H9 (cell line): ENCODE measurements around the gene AHNAK2. TPM values are rescaled to one million over a fixed set of nuclear protein-coding genes. Genes with fewer than 3 reads are reported as not detected.
"Not testable (repeated sequence)": the region's sequence is repeated elsewhere in the genome, so short reads cannot be mapped to it uniquely, and the experiment has no call there.

Source experiments
- DNase-seq: peaks from one replicate; pipeline ENCODE4 v3.0.0-alpha.2; 2017
- H2AFZ ChIP-seq: one replicate; pipeline ENCODE4 v1.6.1; 2013; ENCODE audit warnings: mild to moderate bottlenecking, low read length, control low read depth, moderate library complexity
- H2AK5ac ChIP-seq: 2 replicates; pipeline ENCODE4 v1.6.1; 2013; ENCODE audit warnings: low read length, control low read depth, mixed read lengths; ENCODE audit not compliant: insufficient read length
- H2BK120ac ChIP-seq: one replicate; pipeline ENCODE4 v1.6.1; 2013; ENCODE audit warnings: low read depth, mild to moderate bottlenecking, low read length, control low read depth, inconsistent platforms; ENCODE audit not compliant: poor library complexity, severe bottlenecking
- H2BK12ac ChIP-seq: 2 replicates; pipeline ENCODE4 v1.6.1; 2013; ENCODE audit warnings: low read length, control low read depth, mixed read lengths, low read depth; ENCODE audit not compliant: insufficient read length
- H2BK15ac ChIP-seq: 2 replicates; pipeline ENCODE4 v1.6.1; 2013; ENCODE audit warnings: low read depth, low read length, control low read depth
- H2BK20ac ChIP-seq: one replicate; pipeline ENCODE4 v1.6.1; 2013; ENCODE audit warnings: low read depth, mild to moderate bottlenecking, low read length, control low read depth, inconsistent platforms; ENCODE audit not compliant: poor library complexity, severe bottlenecking
- H2BK5ac ChIP-seq: 2 replicates; pipeline ENCODE4 v1.6.1; 2013; ENCODE audit warnings: low read length, control low read depth, mixed read lengths; ENCODE audit not compliant: insufficient read length
- H3K14ac ChIP-seq: 2 replicates; pipeline ENCODE4 v1.6.1; 2013; ENCODE audit warnings: low read length, control low read depth; ENCODE audit not compliant: insufficient read depth
- H3K18ac ChIP-seq: 2 replicates; pipeline ENCODE4 v1.6.1; 2013; ENCODE audit warnings: low read depth, mild to moderate bottlenecking, mixed read lengths, low read length, control low read depth; ENCODE audit not compliant: insufficient read length
- H3K23ac ChIP-seq: 2 replicates; pipeline ENCODE4 v1.6.1; 2013; ENCODE audit warnings: low read length, control low read depth, mixed read lengths, low read depth; ENCODE audit not compliant: insufficient read length
- H3K23me2 ChIP-seq: 2 replicates; pipeline ENCODE4 v1.6.1; 2013; ENCODE audit warnings: low read depth, mild to moderate bottlenecking, mixed read lengths, low read length, control low read depth; ENCODE audit not compliant: insufficient read length, poor library complexity, severe bottlenecking
- H3K27ac ChIP-seq: 2 replicates; pipeline ENCODE4 v1.5.1; 2013; ENCODE audit warnings: low read length, control low read depth, mixed read lengths, low read depth; ENCODE audit not compliant: insufficient read length
- H3K27me3 ChIP-seq: 2 replicates; pipeline ENCODE4 v1.6.1; 2013; ENCODE audit warnings: low read length, control low read depth, inconsistent platforms; ENCODE audit not compliant: insufficient read depth
- H3K4ac ChIP-seq: 2 replicates; pipeline ENCODE4 v1.6.1; 2013; ENCODE audit warnings: low read depth, mild to moderate bottlenecking, control low read depth, inconsistent platforms, low read length, moderate library complexity
- H3K4me1 ChIP-seq: 2 replicates; pipeline ENCODE4 v1.6.1; 2013; ENCODE audit warnings: low read length, control low read depth, inconsistent platforms; ENCODE audit not compliant: insufficient read depth
- H3K4me2 ChIP-seq: 2 replicates; pipeline ENCODE4 v1.6.1; 2013; ENCODE audit warnings: low read length, control low read depth, mixed read lengths; ENCODE audit not compliant: insufficient read length, insufficient read depth
- H3K56ac ChIP-seq: 2 replicates; pipeline ENCODE4 v1.6.1; 2013; ENCODE audit warnings: low read depth, mild to moderate bottlenecking, mixed read lengths, low read length, control low read depth; ENCODE audit not compliant: insufficient read length
- H3K79me1 ChIP-seq: 2 replicates; pipeline ENCODE4 v1.6.1; 2013; ENCODE audit warnings: low read depth, mild to moderate bottlenecking, moderate library complexity, low read length, control low read depth, inconsistent platforms; ENCODE audit not compliant: insufficient read depth, poor library complexity, severe bottlenecking
- H3K79me2 ChIP-seq: 2 replicates; pipeline ENCODE4 v1.6.1; 2013; ENCODE audit warnings: low read length, control low read depth, inconsistent platforms; ENCODE audit not compliant: insufficient read depth
- H3K9ac ChIP-seq: 2 replicates; pipeline ENCODE4 v1.6.1; 2013; ENCODE audit warnings: low read length, control low read depth, mixed read lengths; ENCODE audit not compliant: insufficient read length; ENCODE audit errors: extremely low read depth
- H3K9me3 ChIP-seq: one replicate; pipeline ENCODE4 v1.6.1; 2013; ENCODE audit warnings: low read depth, low read length, inconsistent platforms; ENCODE audit not compliant: control insufficient read depth
- H3T11ph ChIP-seq: one replicate; pipeline ENCODE4 v1.6.1; 2013; ENCODE audit warnings: mild to moderate bottlenecking, low read length, control low read depth, inconsistent platforms
- H4K20me1 ChIP-seq: one replicate; pipeline ENCODE4 v1.6.1; 2013; ENCODE audit not compliant: control insufficient read depth, insufficient read length, insufficient read depth
- H4K5ac ChIP-seq: 2 replicates; pipeline ENCODE4 v1.6.1; 2013; ENCODE audit warnings: low read depth, mild to moderate bottlenecking, mixed read lengths, low read length, control low read depth; ENCODE audit not compliant: insufficient read length
- H4K8ac ChIP-seq: replicated peaks from 2 replicates; pipeline ENCODE4 v1.6.1; 2013; ENCODE audit warnings: low read length, control low read depth, mixed read lengths, low read depth; ENCODE audit not compliant: insufficient read length
- H4K91ac ChIP-seq: 2 replicates; pipeline ENCODE4 v1.6.1; 2013; ENCODE audit warnings: low read depth, mild to moderate bottlenecking, moderate library complexity, mixed read lengths, low read length, control low read depth; ENCODE audit not compliant: insufficient read length
- H3K27ac Mint-ChIP-seq, 3 experiments: 2 replicates in 2 of 3; 3 replicates in 1 of 3; pipeline ENCODE4 v1.8.0; 2020 to 2021; ENCODE audit warnings: mixed read lengths in 3 of 3, mild to moderate bottlenecking in 1 of 3, moderate library complexity in 1 of 3
- H3K27me3 Mint-ChIP-seq: 2 replicates; pipeline ENCODE4 v1.8.0; 2021; ENCODE audit warnings: low read depth, mild to moderate bottlenecking, moderate library complexity, mixed read lengths
- H3K36me3 Mint-ChIP-seq, 3 experiments: 2 replicates in 2 of 3; 3 replicates in 1 of 3; pipeline ENCODE4 v1.8.0; 2020 to 2021; ENCODE audit warnings: low read depth in 3 of 3, mixed read lengths in 3 of 3; ENCODE audit not compliant: insufficient read depth in 1 of 3
- H3K4me1 Mint-ChIP-seq, 2 experiments: 2 replicates each; pipeline ENCODE4 v1.8.0; 2020; ENCODE audit warnings: mixed read lengths in 2 of 2
- H3K4me3 Mint-ChIP-seq, 2 experiments: 2 replicates in 1 of 2; 3 replicates in 1 of 2; pipeline ENCODE4 v1.8.0; 2020 to 2021; ENCODE audit warnings: mild to moderate bottlenecking in 2 of 2, mixed read lengths in 2 of 2, moderate library complexity in 1 of 2
- H3K9me3 Mint-ChIP-seq, 2 experiments: 2 replicates in 1 of 2; 3 replicates in 1 of 2; pipeline ENCODE4 v1.8.0; 2020; ENCODE audit warnings: mild to moderate bottlenecking in 2 of 2, mixed read lengths in 2 of 2, moderate library complexity in 1 of 2
- CTCF ChIP-seq: fragments of 200-600 bp; sonication (generic); conservative IDR thresholded peaks from 3 replicates; pipeline ENCODE4 v1.8.0; 2021; ENCODE audit warnings: antibody characterized with exemption, mild to moderate bottlenecking
- WGBS: extraction: QIAGEN DNeasy Blood & Tissue Kit; methylation state at CpG from one replicate; pipeline ENCODE4 v1.1.7; 2013; ENCODE audit warnings: missing lambda C conversion rate, low lambda C conversion rate, mixed read lengths; ENCODE audit not compliant: insufficient read length; ENCODE audit errors: extremely low coverage; 5-methylcytosine and 5-hydroxymethylcytosine counted together
- long read RNA-seq: library from polyadenylated mRNA; unstranded; transcript quantifications from one replicate; pipeline ENCODE4 v2.0.0, GENCODE V29; 2020
- total RNA-seq: library from RNA; stranded (reverse); gene quantifications from 2 replicates; pipeline ENCODE4 v1.2.1, GENCODE V29; 2021

The AHNAK2 gene
- 2.3 and 2.8 TPM in 2 replicates for total RNA-seq
- long read RNA-seq, partial matches to known transcripts = 0 of 4 reads
- long read RNA-seq, other reads (novel, unspliced or antisense) = 4 of 4 reads

- peak within 1 kb of the TSS; percentile 46 for H3K4me2 ChIP-seq
- peaks cover 14% of the 10 kb centered on the region; the same call in 1 of the 2 replicates for H3K27me3 ChIP-seq
- no peak within 1 kb of the TSS for H2BK12ac ChIP-seq
- H3K14ac ChIP-seq = no peak within 1 kb of the TSS
- no peak within 1 kb of the TSS for H3K27ac Mint-ChIP-seq
- H4K91ac ChIP-seq = no peak within 1 kb of the TSS
- no CpG with 5 or more reads among the region's 111 CpGs for WGBS
- H3K18ac ChIP-seq = no peak within 1 kb of the TSS
- H3K23me2 ChIP-seq = no peaks in the 10 kb centered on the region
- H2BK5ac ChIP-seq = no peak within 1 kb of the TSS
- H2BK20ac ChIP-seq = no peak within 1 kb of the TSS
- H3K56ac ChIP-seq = no peak within 1 kb of the TSS
- TF ChIP-seq CTCF = no peak
- no peak within 1 kb of the TSS for H4K5ac ChIP-seq
- peaks cover 11 to 24% of the 10 kb centered on the region in 2 experiments for H3K4me1 Mint-ChIP-seq
- H3K79me2 ChIP-seq = no peaks in the 10 kb centered on the region
- H3K27me3 Mint-ChIP-seq = peaks cover 61% of the 10 kb centered on the region
- H3K9ac ChIP-seq = no peak within 1 kb of the TSS
- H4K8ac ChIP-seq = no peak within 1 kb of the TSS
- no peak within 1 kb of the TSS for H3K27ac ChIP-seq
- no peaks in the 10 kb centered on the region for H3K4me1 ChIP-seq
- H3K36me3 Mint-ChIP-seq = no peaks in the 10 kb centered on the region
- H2AK5ac ChIP-seq = no peak within 1 kb of the TSS
- no peaks in the 10 kb centered on the region for H3K9me3 ChIP-seq
- H2BK120ac ChIP-seq = no peak within 1 kb of the TSS
- no peak within 1 kb of the TSS for H3T11ph ChIP-seq
- peak; percentile 92 for DNase-seq
- H3K9me3 Mint-ChIP-seq = no peaks in the 10 kb centered on the region; a peak in 1 of 5 replicates
- no peak within 1 kb of the TSS for H3K4ac ChIP-seq
- no peak within 1 kb of the TSS for H3K23ac ChIP-seq
- no peak within 1 kb of the TSS for H2AFZ ChIP-seq
- H4K20me1 ChIP-seq = peaks cover 7% of the 10 kb centered on the region
- no peak within 1 kb of the TSS for H2BK15ac ChIP-seq
- H3K4me3 Mint-ChIP-seq = peak within 1 kb of the TSS; percentile 72 to 88
- no peaks in the 10 kb centered on the region for H3K79me1 ChIP-seq
Observed at GRCh38 chr14:104977681-104978653, at the start of gene AHNAK2. Gene AHNAK2 (minus strand): TSS chr14:104978374. CDS start chr14:104978237, 137 bp downstream.

- not testable (repeated sequence) for H4K8ac ChIP-seq, H3K14ac ChIP-seq, H3K27me3 ChIP-seq, H4K5ac ChIP-seq, H3K4me2 ChIP-seq, H3K9me3 Mint-ChIP-seq, H2AFZ ChIP-seq, H3K23me2 ChIP-seq, H3K27ac ChIP-seq, H2BK12ac ChIP-seq, H3K9ac ChIP-seq, H3K79me1 ChIP-seq, H3K23ac ChIP-seq, H2AK5ac ChIP-seq, H3K27ac Mint-ChIP-seq, H4K20me1 ChIP-seq, H3T11ph ChIP-seq, H3K79me2 ChIP-seq, H3K56ac ChIP-seq, H3K4ac ChIP-seq, DNase-seq, H3K4me3 Mint-ChIP-seq, H3K9me3 ChIP-seq, H3K4me1 ChIP-seq, H3K36me3 Mint-ChIP-seq, H2BK15ac ChIP-seq, H2BK120ac ChIP-seq, H2BK20ac ChIP-seq, H2BK5ac ChIP-seq, H4K91ac ChIP-seq, H3K18ac ChIP-seq
- peaks cover 10 to 13% of the 10 kb centered on the region in 2 experiments for H3K4me1 Mint-ChIP-seq
- peaks cover 40% of the 10 kb centered on the region for H3K27me3 Mint-ChIP-seq
- WGBS = no CpG with 5 or more reads among the region's 4 CpGs
Observed at GRCh38 chr14:105027718-105028117, 49.5 kb upstream of the AHNAK2 start.
